IMR-90 (cell line): Measurements from ENCODE around the gene INF2. TPM values are rescaled to one million over a fixed set of nuclear protein-coding genes. Genes with fewer than 3 reads are reported as not detected.

ENCODE experiments used
- ATAC-seq: fragments of 200-7000 bp; cut with Tn5 transposase; 2 replicates; pipeline ENCODE4 v1.9.1; 2020; ENCODE audit warnings: low read depth, mild to moderate bottlenecking, moderate library complexity
- BruUV-seq: library from RNA; stranded (reverse); fragments of 400-500 nt; replicated peaks from 2 replicates; lab custom pipeline; 2021; lab: Mats Ljungman, UMichigan
- CTCF ChIA-PET: fragments of 300-600 bp; formaldehyde crosslinking; extraction: SDS; loops from one replicate; lab custom pipeline; 2021; ENCODE audit warnings: antibody characterized with exemption; lab: Yijun Ruan, JAX
- POLR2A ChIA-PET: fragments of 300-600 bp; sonication (Branson Sonifier 250); formaldehyde crosslinking; loops from one replicate; lab custom pipeline; 2022; ENCODE audit warnings: antibody characterized with exemption; ENCODE audit not compliant: unreplicated experiment; lab: Charles Lee
- DNase-seq: peaks from one replicate; pipeline ENCODE4 v3.0.0; 2013
- H2AFZ ChIP-seq: replicated peaks from 2 replicates; pipeline ENCODE3; 2013; ENCODE audit warnings: low read length, mild to moderate bottlenecking; ENCODE audit not compliant: poor library complexity
- H2AK5ac ChIP-seq: 2 replicates; pipeline ENCODE4 v1.6.1; 2013; ENCODE audit warnings: low read depth, low read length, inconsistent platforms
- H2AK9ac ChIP-seq: replicated peaks from 2 replicates; pipeline ENCODE3; 2013; ENCODE audit warnings: mild to moderate bottlenecking, low read depth, low read length, moderate library complexity; ENCODE audit not compliant: poor library complexity
- H2BK120ac ChIP-seq: 2 replicates; pipeline ENCODE4 v1.6.1; 2013; ENCODE audit warnings: low read depth, low read length, inconsistent platforms
- H2BK15ac ChIP-seq: 3 replicates; pipeline ENCODE4 v1.6.1; 2013; ENCODE audit warnings: low read depth, low read length, inconsistent platforms
- H2BK20ac ChIP-seq: 2 replicates; pipeline ENCODE4 v1.6.1; 2013; ENCODE audit warnings: low read depth, mild to moderate bottlenecking, inconsistent platforms, low read length, moderate library complexity
- H2BK5ac ChIP-seq: 2 replicates; pipeline ENCODE4 v1.6.1; 2013; ENCODE audit warnings: mild to moderate bottlenecking, low read depth, low read length, inconsistent platforms; ENCODE audit not compliant: poor library complexity, severe bottlenecking
- H3K14ac ChIP-seq: replicated peaks from 2 replicates; pipeline ENCODE4 v1.6.1; 2013; ENCODE audit warnings: low read depth, low read length, inconsistent platforms
- H3K18ac ChIP-seq: 2 replicates; pipeline ENCODE4 v1.6.1; 2013; ENCODE audit warnings: low read depth, low read length, control low read depth
- H3K23ac ChIP-seq: 2 replicates; pipeline ENCODE4 v1.6.1; 2013; ENCODE audit warnings: low read depth, low read length, inconsistent platforms
- H3K27ac ChIP-seq: 2 replicates; pipeline ENCODE4 v1.5.1; 2013; ENCODE audit warnings: mild to moderate bottlenecking, control low read depth, low read length; ENCODE audit not compliant: insufficient read depth
- H3K27me3 ChIP-seq: 2 replicates; pipeline ENCODE4 v1.6.1; 2013; ENCODE audit warnings: low read length; ENCODE audit not compliant: control insufficient read depth, insufficient read depth
- H3K36me3 ChIP-seq: 2 replicates; pipeline ENCODE4 v1.6.1; 2013; ENCODE audit warnings: low read length, mixed read lengths; ENCODE audit not compliant: control insufficient read depth, insufficient read depth
- H3K4ac ChIP-seq: 2 replicates; pipeline ENCODE4 v1.6.1; 2013; ENCODE audit warnings: low read depth, low read length, inconsistent platforms
- H3K4me1 ChIP-seq: 2 replicates; pipeline ENCODE4 v1.6.1; 2013; ENCODE audit warnings: low read length, mixed read lengths; ENCODE audit not compliant: control insufficient read depth, insufficient read depth
- H3K4me2 ChIP-seq: 2 replicates; pipeline ENCODE4 v1.6.1; 2013; ENCODE audit warnings: low read depth, mild to moderate bottlenecking, control low read depth, low read length, moderate library complexity
- H3K4me3 ChIP-seq: 2 replicates; pipeline ENCODE4 v1.5.1; 2013; ENCODE audit warnings: low read depth, mild to moderate bottlenecking, control low read depth, low read length, moderate library complexity; ENCODE audit not compliant: insufficient read depth
- H3K56ac ChIP-seq: 2 replicates; pipeline ENCODE4 v1.6.1; 2013; ENCODE audit warnings: low read length, inconsistent platforms; ENCODE audit not compliant: insufficient read depth; ENCODE audit errors: extremely low read depth
- H3K79me1 ChIP-seq, 2 experiments: 2 replicates each; pipeline ENCODE4 v1.6.1; 2013; ENCODE audit warnings: low read length in 2 of 2, inconsistent platforms in 1 of 2, low read depth in 1 of 2
- H3K9ac ChIP-seq: 2 replicates; pipeline ENCODE4 v1.6.1; 2013; ENCODE audit warnings: low read depth, low read length, control low read depth
- H3K9me1 ChIP-seq: 2 replicates; pipeline ENCODE4 v1.6.1; 2013; ENCODE audit warnings: low read length, inconsistent platforms; ENCODE audit not compliant: insufficient read depth
- H3K9me3 ChIP-seq: 2 replicates; pipeline ENCODE4 v1.6.1; 2013; ENCODE audit warnings: low read length; ENCODE audit not compliant: control insufficient read depth, insufficient read depth
- H4K20me1 ChIP-seq: 2 replicates; pipeline ENCODE4 v1.6.1; 2013; ENCODE audit warnings: low read length, inconsistent platforms; ENCODE audit not compliant: insufficient read depth
- H4K5ac ChIP-seq: 2 replicates; pipeline ENCODE4 v1.6.1; 2013; ENCODE audit warnings: mild to moderate bottlenecking, low read depth, low read length, control low read depth
- H4K8ac ChIP-seq, 2 experiments: 2 replicates each; pipeline ENCODE4 v1.6.1; 2013; ENCODE audit warnings: low read depth in 2 of 2, low read length in 2 of 2, control low read depth in 1 of 2, inconsistent platforms in 1 of 2
- H4K91ac ChIP-seq: 2 replicates; pipeline ENCODE4 v1.6.1; 2013; ENCODE audit warnings: low read depth, low read length, inconsistent platforms; ENCODE audit not compliant: insufficient read depth
- BHLHE40 ChIP-seq: fragments of 150-350 bp; IDR thresholded peaks from 2 replicates; pipeline ENCODE4 v1.6.1; 2016; ENCODE audit warnings: mild to moderate bottlenecking, low read depth, low read length
- CEBPB ChIP-seq: IDR thresholded peaks from 2 replicates; pipeline ENCODE4 v1.6.1; 2012; ENCODE audit warnings: low read depth, low read length, improper control_type of control experiment
- CHD1 ChIP-seq: IDR thresholded peaks from 2 replicates; pipeline ENCODE4 v1.6.1; 2012; ENCODE audit warnings: low read depth, low read length, improper control_type of control experiment
- CTCF ChIP-seq: conservative IDR thresholded peaks from 2 replicates; pipeline ENCODE4 v1.5.1; 2012; ENCODE audit warnings: mild to moderate bottlenecking, low read depth, low read length, improper control_type of control experiment
- ELK1 ChIP-seq: fragments of 150-350 bp; IDR thresholded peaks from 2 replicates; pipeline ENCODE4 v1.6.1; 2016; ENCODE audit warnings: low read depth, mild to moderate bottlenecking, low read length, moderate library complexity, borderline replicate concordance
- FOS ChIP-seq: fragments of 150-350 bp; IDR thresholded peaks from 2 replicates; pipeline ENCODE4 v1.6.1; 2016; ENCODE audit warnings: low read depth, low read length
- MAFK ChIP-seq: IDR thresholded peaks from 2 replicates; pipeline ENCODE4 v1.6.1; 2012; ENCODE audit warnings: low read depth, low read length, improper control_type of control experiment
- MAZ ChIP-seq: IDR thresholded peaks from 2 replicates; pipeline ENCODE4 v1.6.1; 2012; ENCODE audit warnings: low read depth, mild to moderate bottlenecking, low read length, improper control_type of control experiment, moderate library complexity, borderline replicate concordance
- MXI1 ChIP-seq: IDR thresholded peaks from 2 replicates; pipeline ENCODE4 v1.6.1; 2012; ENCODE audit warnings: low read depth, mild to moderate bottlenecking, low read length, moderate library complexity, borderline replicate concordance
- NFE2L2 ChIP-seq: fragments of 150-350 bp; IDR thresholded peaks from 2 replicates; pipeline ENCODE4 v1.6.1; 2016; ENCODE audit warnings: low read depth, mild to moderate bottlenecking, low read length
- POLR2A ChIP-seq: IDR thresholded peaks from 2 replicates; pipeline ENCODE4 v1.6.1; 2012; ENCODE audit warnings: mild to moderate bottlenecking, low read depth, low read length
- RAD21 ChIP-seq: IDR thresholded peaks from 2 replicates; pipeline ENCODE4 v1.6.1; 2012; ENCODE audit warnings: low read length, improper control_type of control experiment
- RCOR1 ChIP-seq: IDR thresholded peaks from 2 replicates; pipeline ENCODE4 v1.6.1; 2012; ENCODE audit warnings: mild to moderate bottlenecking, low read length, improper control_type of control experiment; ENCODE audit not compliant: insufficient replicate concordance
- RFX5 ChIP-seq: IDR thresholded peaks from 2 replicates; pipeline ENCODE4 v1.8.0; 2012; ENCODE audit warnings: low read depth, mild to moderate bottlenecking, low read length, moderate library complexity
- SMC3 ChIP-seq: fragments of 150-350 bp; IDR thresholded peaks from 2 replicates; pipeline ENCODE4 v1.6.1; 2016; ENCODE audit warnings: low read depth, mild to moderate bottlenecking, antibody characterized with exemption, low read length, moderate library complexity
- USF2 ChIP-seq: fragments of 150-350 bp; IDR thresholded peaks from 2 replicates; pipeline ENCODE4 v1.6.1; 2017; ENCODE audit warnings: mild to moderate bottlenecking, antibody characterized with exemption, low read length, low read depth
- WGBS, 2 experiments: methylation state at CpG; one replicate each; pipeline versions ENCODE4 v1.1.5 to v1.1.7; 2013; ENCODE audit warnings: missing lambda C conversion rate in 2 of 2; ENCODE audit not compliant: insufficient read length in 1 of 2; ENCODE audit errors: extremely low coverage in 2 of 2; 5-methylcytosine and 5-hydroxymethylcytosine counted together
- dilution Hi-C: fragments of 300-500 bp; cut with HindIII; formaldehyde crosslinking; loops from one replicate; pipeline ENCODE4 v1.14.3; 2018; ENCODE audit warnings: low sequenced_read_pairs; ENCODE audit not compliant: unreplicated experiment
- in situ Hi-C: fragments of 300-500 bp; cut with MboI; formaldehyde crosslinking; loops from 3 replicates; pipeline ENCODE4 v1.14.3; 2019; ENCODE audit warnings: low sequenced_read_pairs, inconsistent platforms, mixed read lengths
- intact Hi-C: fragments of 100-400 bp; cut with micrococcal nuclease; formaldehyde crosslinking; loops from 2 replicates; pipeline ENCODE4 v1.10.0; 2022
- polyA plus RNA-seq, 3 experiments: library from polyadenylated mRNA; depleted of rRNA; stranded (reverse); fragments of >200 nt; gene quantifications; 2 replicates each; pipeline ENCODE4 v1.2.3, GENCODE V29; 2012; ENCODE audit warnings: low replicate concordance in 1 of 3
- total RNA-seq: library from RNA; depleted of rRNA; stranded (reverse); fragments of >200 nt; gene quantifications from 2 replicates; pipeline ENCODE4 v1.2.3, GENCODE V29; 2012

INF2 gene
- total and polyA plus RNA-seq, 2 of the 4 experiments (the other 2 are of a cell fraction), result 16.8 to 62.1 TPM

GRCh38 chr14:104661086-104661485 is 28.3 kb upstream of the INF2 start:
- CTCF ChIA-PET, result interaction anchor here (1.5 kb wide), 1 partner anchor 20 kb away, joined by 3 read pairs; no protein-coding TSS in a partner anchor
- POLR2A ChIA-PET, result interaction anchor here (0.5 kb wide), 1 partner anchor 99 kb away, joined by 3 read pairs; no protein-coding TSS in a partner anchor

More at GRCh38 chr14:104661086-104661485, 28.3 kb upstream of the INF2 start:
- Histone ChIP-seq H2BK15ac (no peak overlapping the region), H2AFZ (no peak overlapping the region), H3K4me3 (no peak overlapping the region), H2BK120ac (no peak overlapping the region), H3K27ac (no peak overlapping the region), H4K5ac (no peak overlapping the region), H3K18ac (no peak overlapping the region), H3K4ac (no peak overlapping the region), H4K20me1 (no peaks in the 10 kb centered on the region), H3K4me1 (peaks cover 4% of the 10 kb centered on the region; the same call in 1 of the 2 replicates), H3K9me3 (peaks cover 4% of the 10 kb centered on the region; the same call in 1 of the 2 replicates), H4K91ac (no peak overlapping the region), H2AK5ac (no peak overlapping the region), H3K14ac (no peak overlapping the region), H2BK20ac (no peak overlapping the region), H3K36me3 (no peaks in the 10 kb centered on the region), H4K8ac (no peak overlapping the region), H3K9me1 (peaks cover 5% of the 10 kb centered on the region; the same call in 1 of the 2 replicates), H2AK9ac (no peak overlapping the region), H2BK5ac (no peak overlapping the region), H3K27me3 (peaks cover 12% of the 10 kb centered on the region; the same call in 1 of the 2 replicates), H3K4me2 (no peak overlapping the region), H3K79me1 (no peaks in the 10 kb centered on the region), H3K9ac (no peak overlapping the region), H3K56ac (no peak overlapping the region), H3K23ac (no peak overlapping the region)
- TF ChIP-seq BHLHE40 (no peak), CEBPB (no peak), NFE2L2 (no peak), USF2 (no peak), MAFK (no peak), MXI1 (no peak), MAZ (no peak), POLR2A (no peak), CHD1 (no peak), FOS (no peak), CTCF (no peak), RFX5 (no peak), SMC3 (no peak), RCOR1 (no peak), RAD21 (no peak), ELK1 (no peak)
- ATAC-seq (no peak), DNase-seq (no peak)
- dilution Hi-C loops, result no loop called here
- in situ Hi-C loops, result no loop called here
- WGBS, 2 experiments, result no CpG with 5 or more reads among the region's 2 CpGs
- no TSS peak for BruUV-seq
- intact Hi-C loops, result no loop called here
